Activated CD8-positive, alpha-beta memory T cell treated with anti-CD3 and anti-CD28 coated beads, Interleukin-2, amount 50 U/mL, for 1 hour (primary cell): ENCODE data around the gene CDK6.

Experiments used
- DNase-seq: peaks from one replicate; pipeline ENCODE4 v3.0.0-alpha.2; 2020; ENCODE audit errors: extremely low read depth

Gene CDK6

DNA sequence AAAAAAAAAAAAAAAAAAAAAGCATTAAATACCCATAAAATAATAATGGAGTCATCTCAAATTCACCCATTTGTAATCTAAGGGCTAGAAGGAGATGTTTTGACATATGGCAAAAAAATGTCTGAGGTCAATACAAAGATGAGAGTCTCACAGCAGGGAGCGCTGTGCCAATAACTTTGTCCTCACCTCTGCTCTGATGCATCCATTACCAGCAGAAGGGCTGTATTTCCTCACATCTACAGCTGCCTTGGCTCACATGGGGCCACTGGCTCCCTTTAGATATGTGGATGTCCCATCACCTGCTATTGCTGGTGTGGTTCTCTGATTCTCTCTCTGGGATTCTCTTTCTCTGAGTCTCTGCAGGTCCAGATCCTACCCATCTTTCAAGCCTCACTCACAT is 155.9 kb downstream of the CDK6 start:
- DNase-seq = no peak

DNA sequence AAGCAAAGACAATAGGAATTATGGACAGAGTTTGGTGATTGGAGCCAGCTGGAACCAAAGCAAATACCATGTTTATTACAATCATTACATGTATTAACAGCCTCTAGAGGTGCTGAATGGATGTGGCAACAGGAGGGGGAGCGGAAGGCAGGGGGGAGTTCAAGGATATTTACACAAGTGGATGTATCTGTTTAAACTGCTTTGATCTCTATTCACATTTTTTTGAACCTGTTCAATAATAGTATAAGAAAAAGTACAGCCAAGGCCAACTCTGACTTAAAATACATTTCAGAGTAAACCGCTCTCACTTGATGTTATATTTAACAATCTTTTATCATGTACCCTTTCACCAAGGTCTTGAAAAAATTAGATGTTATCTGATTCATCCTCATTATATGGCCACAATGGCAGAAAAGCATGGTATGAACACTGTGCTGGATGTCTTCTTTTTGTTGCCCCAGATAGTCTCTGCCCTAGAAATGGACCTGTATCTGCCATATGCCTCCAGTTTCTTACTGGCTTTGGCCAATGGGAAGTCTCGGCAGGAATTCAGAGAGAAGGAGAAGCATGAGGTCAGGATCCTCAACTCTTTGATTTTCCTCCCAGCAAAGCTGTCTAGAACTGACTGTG is 158.0 kb downstream of the CDK6 start:
- DNase-seq = no peak

DNA sequence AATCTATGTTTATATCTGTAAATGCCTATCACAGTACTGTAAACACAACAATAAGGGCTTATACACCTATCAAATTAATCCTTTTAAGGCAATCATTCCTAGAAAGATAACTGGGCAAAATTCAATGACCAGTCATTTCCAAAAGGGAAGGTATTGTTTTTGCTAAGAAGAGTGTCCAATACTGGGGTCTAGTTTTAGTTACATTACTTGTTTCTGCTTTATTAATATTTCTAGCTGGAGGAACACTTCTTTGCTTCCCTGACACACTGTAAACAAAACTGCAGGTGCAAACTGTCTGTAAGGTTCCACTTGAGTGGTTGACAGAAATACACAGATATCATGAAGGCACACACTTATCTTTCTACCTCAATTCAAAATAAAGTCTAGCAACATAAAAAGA is 162.0 kb downstream of the CDK6 start:
- no peak for DNase-seq

DNA sequence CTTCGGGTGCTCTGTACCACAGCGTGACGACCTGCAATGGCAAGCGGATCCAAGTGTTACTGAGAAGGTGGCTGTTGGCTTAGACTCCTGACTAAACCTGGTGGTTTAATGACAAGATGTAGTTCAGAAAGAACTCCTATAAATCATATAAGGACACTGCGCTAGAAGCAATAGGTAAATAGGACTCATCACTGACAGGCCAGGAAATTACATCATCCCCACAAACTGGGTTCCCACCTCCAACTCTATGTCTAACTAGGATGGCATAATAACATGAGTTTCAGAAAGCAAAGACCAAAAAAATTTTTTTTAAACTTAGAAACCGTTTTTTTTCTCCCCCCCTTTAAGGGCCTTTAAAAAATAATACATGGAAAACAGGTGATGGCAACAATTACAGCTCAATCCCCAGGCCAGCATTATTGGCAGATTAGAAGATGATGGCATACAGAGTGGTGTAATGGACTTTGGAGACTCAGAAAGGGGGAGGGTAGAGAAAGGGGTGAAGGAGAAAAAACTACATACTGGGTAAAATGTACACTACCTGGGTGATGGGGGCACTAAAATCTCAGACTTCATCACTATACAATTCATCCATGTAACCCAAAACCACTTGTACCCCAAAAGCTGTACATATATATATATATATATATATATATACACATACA is 164.7 kb downstream of the CDK6 start:
- no peak for DNase-seq

DNA sequence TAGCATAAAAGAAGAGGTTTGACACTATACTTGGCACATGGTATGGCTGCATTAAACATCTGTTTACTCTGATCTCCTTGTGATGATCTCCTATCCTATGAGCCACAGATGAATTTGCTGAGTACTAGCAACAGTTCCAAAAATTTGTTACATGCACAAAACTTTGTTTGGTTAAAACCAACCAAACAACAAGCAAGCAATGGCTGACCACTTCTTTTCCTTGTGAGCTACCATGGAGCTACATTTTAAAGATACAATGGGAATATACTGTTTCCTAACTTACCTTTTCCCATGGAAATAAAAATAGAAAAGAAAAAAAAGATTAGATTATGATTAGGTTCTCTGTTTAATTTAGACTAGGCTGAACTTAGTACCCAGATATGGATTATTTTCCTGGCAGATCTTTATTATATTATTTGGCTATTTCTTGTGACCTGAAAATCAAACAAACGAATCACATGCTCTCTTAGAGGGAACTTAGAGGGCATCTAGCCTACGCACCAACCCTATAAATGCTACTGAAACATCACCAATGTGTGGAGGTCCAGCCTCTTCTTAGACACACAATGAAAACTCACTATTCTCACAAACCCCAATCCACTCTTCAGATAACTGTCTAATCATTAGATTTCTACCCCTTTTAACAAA is 166.0 kb downstream of the CDK6 start:
- DNase-seq = no peak

DNA sequence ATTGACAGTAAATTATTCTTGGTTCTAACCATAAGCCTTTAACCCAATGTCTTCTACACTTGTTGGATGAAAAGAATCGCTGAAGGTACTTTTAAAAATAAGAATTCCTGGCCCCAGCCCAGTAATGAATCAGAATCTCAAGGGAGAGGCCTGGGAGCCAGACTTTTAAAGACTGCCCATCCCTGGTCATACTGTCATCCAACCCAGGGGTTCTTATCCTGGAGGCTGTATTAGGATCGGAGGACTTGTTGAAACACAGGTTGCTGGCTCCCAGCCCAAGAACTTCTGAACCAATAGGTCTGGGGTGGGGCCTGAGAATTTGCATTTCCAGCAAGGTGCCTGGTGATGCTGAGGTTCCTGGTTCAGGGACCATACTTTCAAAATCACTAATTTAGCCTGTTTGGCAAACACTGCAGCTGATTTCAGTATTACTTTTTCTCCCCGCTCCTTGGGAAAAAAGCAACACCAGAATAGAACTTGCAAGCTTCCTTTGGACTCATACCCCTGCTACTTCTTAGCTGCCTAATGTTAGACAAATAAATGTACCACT is 166.7 kb downstream of the CDK6 start:
- DNase-seq = no peak

DNA sequence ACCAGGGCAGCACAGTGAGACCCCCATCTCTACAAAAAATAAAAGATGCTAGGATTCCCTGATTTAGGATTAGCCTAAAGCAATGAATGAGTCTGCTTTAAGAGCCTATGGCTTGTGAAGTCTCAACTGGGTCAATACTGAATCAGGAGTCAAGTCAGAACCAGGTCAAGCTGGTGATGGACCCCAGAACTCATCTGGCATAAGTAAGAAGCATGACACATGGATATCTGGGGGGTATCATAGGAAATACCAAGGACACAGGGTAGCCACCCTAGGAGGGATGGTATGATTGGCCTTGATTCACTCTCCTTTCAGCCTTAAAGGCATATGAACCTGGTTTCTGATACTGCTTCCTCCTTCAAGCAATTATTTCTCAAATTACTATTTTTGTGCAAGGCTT is 167.8 kb downstream of the CDK6 start:
- no peak for DNase-seq

DNA sequence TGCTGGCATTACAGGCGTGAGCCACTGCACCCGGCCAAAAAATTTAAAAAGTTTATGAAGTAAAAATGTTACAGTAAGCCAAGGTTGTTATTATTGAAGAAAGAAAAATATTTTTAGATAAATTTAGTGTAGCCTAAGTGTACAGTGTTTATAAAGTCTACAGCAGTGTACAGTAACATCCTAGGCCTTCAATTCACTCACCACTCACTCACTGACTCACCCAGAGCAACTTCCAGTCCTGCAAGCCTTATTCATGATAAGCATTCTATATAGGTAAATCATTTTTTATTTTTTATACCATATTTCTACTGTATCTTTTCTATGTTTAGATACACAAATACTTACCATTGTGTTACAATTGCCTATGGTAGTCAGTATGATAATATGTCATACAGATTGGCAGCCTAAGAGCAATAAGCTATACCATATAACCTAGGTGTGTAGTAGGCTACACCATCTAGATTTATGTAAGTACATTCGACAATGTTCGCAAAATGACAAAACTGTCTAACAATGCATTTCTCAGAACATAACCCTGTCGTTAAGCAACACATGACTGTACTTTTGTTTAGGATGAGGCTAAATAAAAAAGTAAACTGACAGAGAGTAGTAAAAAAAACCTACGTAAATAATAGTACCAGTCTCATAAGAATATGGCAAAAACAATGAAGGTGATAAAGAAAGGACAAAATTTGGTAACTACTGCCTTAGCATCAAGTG is 168.4 kb downstream of the CDK6 start:
- no peak for DNase-seq

DNA sequence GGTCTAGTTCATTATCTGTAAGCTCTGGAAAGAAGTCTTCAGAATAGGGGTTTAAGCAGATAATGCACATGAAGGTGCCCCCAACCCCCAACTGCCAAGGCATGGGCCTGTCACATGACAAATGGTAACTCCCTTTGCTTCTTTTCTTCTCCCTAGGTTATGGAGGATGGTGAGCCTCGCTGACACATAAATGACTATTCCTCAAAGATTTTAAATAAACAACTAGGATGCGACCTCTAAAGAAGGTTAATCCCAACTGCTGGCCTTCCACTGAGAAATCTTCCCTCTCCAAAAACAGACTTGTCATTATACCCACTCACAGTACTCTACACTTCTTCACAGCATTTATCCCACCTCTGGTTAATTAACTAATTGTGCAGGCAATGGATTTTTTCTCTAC is 170.4 kb downstream of the CDK6 start:
- no peak for DNase-seq

DNA sequence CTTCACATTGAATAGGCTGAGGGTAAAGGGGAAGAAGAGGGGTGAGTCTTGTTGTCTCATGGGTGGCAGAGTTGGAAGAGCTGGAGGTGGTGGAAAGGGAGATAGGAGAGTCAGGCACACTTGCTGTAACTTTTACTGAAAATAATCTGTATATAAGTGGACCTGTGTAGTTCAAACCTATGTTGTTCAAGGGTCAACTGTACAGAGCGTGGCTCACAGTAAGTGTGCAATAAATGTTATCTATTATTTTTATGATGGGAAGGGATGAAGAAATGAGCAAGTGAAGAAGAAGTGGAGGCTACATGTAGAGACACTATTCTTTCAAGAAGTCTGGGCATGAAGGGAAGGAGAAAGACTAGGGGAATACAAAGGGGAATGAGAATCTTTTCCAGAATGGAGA is 174.7 kb downstream of the CDK6 start:
- no peak for DNase-seq

DNA sequence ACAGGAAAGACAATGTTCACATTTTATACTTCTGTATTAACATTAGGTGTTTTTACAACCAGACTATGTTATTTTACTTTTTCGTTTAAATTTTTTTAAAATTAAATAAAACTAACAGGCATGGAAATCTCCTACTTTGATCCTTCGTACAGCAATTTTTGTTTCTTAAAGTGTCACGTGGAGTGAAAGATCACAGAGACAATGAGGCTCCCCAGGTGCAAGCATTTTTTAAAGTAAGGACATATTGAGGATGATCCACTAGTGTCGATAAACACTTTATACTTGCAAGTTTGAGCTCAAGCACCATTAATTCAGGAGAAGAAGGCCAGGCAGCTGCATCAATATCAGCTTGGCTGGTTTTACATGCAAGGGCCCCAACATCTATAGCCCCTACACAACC is 177.7 kb downstream of the CDK6 start:
- no peak for DNase-seq

DNA sequence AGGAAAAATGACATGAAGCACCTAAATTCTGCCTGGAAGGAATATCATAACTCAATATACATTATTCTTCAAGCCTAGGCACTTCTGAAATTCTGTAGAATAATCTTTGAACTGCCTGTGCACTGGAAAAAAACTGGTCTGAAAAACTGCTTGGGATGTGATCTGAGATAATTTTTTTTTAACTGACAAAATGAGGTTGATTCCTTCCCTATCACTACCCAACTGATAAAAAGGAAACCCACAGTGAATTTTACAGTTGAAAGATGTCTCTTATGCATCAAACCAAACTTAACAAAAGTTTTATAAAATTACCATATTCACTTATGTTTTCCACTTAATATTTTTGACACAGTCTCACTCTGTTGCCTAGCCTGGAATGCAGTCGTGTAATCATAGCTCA is 179.0 kb downstream of the CDK6 start:
- DNase-seq = no peak

DNA sequence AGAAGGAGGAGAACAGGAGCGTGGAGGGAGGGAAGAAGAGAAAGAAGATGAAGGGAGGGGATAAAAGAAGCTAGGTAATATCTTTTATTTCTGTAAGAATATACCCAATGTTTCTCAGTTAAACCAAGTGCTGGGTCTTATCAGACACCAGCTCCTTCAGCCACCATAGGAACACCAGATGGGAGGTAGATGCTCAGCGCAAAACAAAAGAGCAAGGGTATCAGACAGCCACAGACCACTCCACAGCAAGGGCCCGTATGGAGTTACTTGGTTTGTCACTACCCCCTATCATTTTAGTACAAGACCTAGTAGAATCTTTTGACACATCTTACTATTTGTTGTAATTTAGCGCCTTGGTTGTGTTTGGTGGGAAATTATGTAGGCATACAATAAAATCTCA is 180.3 kb downstream of the CDK6 start:
- no peak for DNase-seq

DNA sequence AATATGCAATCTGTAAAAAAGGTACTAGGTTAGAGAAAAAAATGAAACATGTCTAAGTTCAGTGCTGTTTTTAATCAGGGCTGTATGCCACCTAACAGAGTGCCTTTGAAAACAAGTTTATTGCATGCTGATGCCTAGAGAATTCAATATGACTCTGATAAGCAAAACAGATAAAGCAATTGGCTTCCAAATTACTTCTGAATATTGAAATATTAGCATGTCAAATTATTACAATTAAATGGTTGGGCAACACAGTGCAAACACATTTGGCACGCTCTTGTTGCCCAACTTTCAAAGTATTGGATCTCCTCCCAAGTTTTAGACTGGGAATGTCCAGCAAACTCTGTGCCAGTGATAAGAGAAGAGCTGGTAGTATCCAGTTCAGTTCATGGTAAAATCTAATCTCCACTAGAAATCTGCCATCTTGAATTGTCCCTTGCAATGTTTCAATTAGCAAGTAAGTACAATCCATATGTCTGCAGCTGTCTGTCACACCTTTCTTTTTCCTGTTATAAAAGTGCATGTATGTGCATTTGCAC is 181.0 kb downstream of the CDK6 start:
- DNase-seq = no peak

DNA sequence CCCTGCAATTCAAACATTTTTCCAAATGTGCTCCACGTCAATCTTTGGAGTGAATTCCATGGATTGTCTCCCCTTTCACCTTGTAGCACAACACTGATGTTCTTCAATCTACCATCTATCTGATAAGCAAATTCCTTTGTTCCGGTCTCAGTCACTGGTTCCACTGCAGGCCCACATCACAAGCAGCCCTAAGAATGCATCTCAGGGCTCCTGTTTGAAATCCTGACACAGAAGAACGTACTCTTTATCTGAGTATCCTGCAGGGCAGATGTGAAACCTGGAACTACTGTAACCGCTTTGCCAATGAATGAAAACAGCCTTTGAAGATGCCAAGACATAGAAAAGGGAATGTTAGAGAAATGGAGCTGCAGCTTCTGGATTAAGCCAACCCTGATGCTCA is 183.2 kb downstream of the CDK6 start:
- no peak for DNase-seq

DNA sequence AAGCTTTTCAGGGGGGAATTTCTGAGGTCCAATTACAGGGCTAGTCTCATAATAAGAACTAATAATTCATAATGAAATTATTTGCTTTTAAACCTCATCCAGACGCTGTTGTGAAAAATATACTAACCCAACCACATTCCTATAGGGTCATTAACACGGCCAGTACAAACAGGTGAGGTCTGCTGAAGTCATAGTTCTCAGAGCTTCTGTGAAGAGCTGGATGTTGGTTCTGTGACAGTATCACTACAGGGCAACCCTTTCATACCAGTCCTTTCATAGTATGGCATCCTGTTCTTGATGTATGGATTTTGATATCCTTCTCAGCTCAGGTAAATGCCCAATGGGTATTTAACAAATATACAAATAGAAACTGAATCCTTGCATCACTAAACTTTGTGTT is 183.8 kb downstream of the CDK6 start:
- no peak for DNase-seq

DNA sequence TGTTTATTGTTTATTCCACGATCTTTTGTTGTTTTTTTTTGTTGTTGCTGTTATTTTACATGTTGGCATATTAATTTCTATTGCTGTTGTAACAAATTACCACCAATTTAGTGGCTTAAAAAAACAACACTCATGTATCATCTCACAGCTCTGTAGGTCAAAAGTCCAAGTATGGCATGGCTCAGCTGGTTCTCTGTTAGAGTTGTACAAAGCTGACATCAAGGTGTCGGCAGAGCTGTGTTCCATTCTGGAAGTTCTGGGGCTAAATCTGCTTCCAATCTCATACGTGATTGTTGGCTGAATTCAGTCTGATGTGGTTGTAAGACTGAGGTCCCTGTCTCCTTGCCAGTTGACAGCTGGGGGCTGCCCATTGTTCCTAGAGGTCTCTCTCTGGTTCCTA is 186.0 kb downstream of the CDK6 start:
- no peak for DNase-seq

DNA sequence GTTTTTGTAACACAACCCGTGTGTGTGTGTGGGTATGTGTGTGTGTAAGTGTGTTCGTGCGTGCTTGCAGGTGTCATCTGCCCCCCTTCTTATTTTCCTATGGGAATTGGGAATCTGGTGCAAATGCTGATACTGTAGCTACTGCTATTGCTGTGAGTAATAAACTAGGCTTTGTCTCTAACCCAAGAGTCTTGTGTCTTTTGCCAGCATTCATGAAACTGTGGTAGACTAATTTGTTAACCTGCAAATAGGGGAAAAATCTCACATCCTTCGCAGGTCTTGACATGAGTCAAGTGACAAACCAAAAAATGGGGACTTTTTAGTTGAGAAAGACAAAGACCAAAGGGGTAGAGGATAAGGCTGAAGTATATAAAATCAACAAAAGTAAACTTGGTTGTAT is 188.3 kb downstream of the CDK6 start:
- no peak for DNase-seq

DNA sequence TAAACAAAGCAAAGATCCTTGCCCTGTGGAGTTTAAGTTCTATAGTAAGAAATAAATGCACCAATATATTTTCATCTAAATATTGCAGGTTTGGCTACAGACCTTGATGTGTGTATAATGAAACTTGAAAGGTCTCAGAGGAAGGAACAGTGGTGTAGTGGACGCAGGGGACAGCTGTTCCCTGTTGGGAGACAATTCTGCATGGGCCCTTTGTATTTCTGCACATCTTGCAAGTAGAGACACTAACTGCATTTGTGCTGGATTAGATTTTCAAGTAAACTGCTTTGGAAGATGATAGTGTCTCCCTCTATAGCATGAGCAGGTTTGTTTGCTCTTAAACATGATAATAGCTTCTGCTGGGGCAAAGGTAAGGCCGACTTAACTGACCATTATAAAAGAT is 188.7 kb downstream of the CDK6 start:
- DNase-seq = no peak

DNA sequence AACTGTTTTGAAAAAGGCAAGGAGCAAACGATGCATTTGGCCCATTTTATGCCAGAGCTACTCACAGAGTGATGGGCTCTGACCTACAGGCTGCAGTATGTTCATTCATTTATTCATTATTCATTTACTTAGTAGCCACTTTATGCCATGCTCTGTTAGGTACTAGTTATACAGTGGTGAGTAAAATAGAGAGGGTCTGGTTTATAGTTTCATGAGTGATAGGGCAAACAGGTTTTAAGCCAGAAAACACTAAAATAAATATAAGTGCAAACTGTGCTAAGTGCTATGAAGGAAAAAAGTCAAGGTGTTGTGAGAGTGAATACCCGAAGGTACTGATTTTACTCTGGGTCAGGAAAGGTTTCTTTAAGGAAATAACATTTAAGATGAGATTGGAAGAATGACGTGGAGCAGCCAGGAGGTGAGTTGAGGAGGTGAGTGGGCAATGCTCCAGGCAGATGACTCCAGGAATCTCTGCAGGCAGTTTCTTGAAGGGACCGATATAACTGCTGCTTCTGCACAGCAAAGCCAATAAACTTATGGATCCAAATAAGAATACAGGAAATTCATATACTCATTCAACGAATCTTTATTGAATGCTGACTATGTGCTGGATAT is 189.3 kb downstream of the CDK6 start:
- no peak for DNase-seq

DNA sequence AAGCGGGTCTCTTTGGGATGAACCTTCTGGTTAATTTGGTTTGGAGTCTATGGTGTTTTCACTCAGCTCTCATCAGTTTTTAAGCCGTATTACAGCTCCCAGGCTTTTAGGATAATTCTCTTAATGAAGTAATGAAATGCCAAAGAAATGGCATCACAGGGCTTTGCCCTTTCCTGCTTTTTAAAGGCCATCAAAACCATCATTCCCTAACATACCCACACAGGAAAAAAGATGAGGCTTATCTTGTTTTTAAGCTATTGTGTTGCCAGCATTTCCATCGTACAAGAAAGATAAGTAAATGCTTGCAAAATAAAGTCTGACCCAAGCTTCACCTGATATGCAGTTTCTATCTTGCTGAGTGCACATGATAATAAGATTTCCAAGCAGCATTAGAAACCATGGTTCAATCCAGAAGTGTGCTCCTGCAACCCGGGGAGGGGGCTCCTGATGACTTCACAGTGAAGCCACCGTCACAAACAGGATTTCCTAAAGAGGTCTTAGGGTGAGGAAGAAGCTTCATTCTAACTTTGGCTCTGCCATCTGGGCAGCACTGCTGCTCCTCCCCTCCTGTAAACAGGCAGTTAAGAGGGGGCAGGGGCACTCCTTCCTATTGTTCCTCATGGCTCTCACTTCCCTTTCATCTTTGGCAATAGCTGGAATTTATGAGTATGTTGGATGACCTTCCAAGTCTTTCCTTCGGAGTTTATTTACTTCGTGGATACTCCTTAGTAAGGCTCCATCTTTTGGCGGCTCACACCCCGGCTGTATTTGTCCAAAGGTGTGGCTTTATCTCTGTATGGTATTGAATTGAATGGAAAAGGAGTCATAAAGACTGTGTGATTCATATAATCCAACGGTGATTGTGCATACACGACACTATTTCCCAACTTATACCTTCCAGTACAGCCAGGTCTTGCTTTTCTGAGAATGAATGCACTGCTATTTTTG is 191.0 kb downstream of the CDK6 start:
- no peak for DNase-seq
